ENCODE data around the gene OPA1.

The OPA1 gene

GRCh38 chr3:193592841-193593667, at the start of gene OPA1:
Gene OPA1 (plus strand): TSS chr3:193593208. CDS start chr3:193593378, 170 bp downstream.
- DNase-seq (ENCODE audit: low read depth): peak; percentile 76

DNA sequence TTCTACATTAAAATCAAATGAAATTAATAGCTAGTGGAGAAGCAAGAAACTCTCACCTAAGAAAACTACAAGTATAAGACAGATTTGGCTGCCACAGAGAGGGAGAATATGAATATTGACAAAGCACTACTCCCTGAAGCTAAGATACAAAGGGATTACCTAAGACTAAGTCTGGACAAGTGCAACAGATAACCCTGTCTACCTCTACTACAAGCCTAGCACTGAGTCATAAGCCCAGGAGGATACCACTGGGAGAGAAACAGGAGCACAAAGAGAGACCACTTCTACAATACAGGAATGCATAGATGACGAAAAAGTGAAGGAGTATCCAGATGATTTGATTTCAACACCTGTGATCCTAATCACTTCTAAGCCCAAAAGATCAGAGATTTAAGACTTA, 48.7 kb upstream of the OPA1 start:
- DNase-seq (ENCODE audit: low read depth): no peak

- DNase-seq (ENCODE audit: low read depth): no peak
Observed at GRCh38 chr3:193545304-193545703, 47.7 kb upstream of the OPA1 start.

GRCh38 chr3:193546129-193546528, 46.9 kb upstream of the OPA1 start:
- no peak for DNase-seq (ENCODE audit: low read depth)

DNA sequence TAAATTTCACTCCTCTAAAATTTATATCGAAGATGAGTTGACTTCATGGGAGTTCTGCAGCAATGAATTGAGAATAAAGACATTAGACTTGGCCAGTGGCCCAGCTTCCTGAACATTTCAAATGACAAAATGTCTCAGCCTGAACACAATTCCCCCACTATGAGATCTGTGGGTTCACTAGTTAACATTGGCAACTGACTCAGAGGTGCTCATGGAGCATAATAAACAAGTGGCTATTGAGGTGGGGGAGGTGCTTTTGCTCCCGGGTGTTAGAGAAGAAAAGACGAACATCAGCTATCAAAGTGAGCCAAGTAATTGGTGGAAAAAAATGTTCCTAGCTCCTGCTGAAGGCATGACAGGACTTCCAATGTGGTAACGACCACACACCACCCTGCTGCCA, 44.6 kb upstream of the OPA1 start:
- DNase-seq (ENCODE audit: low read depth): no peak

DNA sequence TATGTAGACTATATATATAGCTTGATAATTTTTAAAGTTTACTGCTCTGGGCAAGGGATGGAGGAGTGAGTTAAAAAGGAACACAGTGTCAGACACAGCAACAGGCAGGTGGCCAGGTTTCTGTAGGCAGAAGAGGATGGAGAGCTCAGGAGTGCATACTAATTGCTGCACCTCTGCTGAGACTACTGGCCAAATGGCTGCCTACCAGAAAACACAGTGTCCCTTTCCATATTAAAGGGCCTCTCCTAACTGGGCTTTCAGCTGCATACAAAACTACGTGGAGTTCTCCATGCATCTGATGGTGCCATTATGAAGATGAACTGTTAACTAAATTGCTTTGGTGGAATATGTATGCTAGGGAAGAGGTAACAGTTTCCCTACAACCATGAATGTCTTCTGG, 40.1 kb upstream of the OPA1 start:
- no peak for DNase-seq (ENCODE audit: low read depth)

DNA sequence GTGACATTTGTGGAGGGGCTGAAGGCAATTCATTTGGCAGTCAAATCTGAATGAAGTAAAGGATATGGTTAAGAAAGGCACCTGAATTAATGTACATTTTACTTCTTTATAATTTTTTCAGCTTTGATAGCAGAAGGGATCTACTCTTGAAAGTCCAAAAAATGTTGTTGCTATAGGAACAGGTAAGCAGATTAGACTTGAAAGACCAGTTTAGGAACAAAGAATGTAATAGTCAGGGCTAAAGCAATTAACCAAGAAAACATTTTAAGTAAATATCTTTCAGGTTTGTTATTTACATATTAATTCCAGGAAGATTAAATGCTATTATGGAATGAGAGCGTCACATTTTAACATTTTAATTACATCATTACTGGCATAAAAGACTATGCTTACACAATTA, 39.4 kb upstream of the OPA1 start:
- no peak for DNase-seq (ENCODE audit: low read depth)

DNA sequence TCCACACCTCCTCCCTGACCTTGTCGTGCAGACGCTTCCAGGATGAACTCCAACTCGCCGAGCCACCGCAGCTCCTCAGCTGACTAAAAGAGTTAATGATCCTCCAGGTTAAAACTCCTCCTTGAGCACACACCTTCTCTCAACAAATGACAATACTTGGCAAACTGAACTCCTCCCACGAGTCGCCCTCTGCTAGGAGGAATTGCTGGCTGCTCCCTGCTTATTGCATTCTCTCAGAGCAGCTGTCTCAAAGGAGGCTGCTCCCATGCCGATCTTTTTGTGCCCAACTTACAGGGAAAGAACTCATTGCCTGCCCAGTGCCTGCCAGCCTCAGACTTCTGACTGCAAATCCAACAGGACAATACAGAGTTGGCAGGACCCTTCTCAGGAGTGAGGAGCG, 38.2 kb upstream of the OPA1 start, which contains the start of gene ATP13A4:
ATP13A4 (minus strand) TSS at position 85 of the 400 bp plus-strand sequence. CDS start 96 bp downstream, outside the sequence.
- no peak for DNase-seq (ENCODE audit: low read depth)

DNA sequence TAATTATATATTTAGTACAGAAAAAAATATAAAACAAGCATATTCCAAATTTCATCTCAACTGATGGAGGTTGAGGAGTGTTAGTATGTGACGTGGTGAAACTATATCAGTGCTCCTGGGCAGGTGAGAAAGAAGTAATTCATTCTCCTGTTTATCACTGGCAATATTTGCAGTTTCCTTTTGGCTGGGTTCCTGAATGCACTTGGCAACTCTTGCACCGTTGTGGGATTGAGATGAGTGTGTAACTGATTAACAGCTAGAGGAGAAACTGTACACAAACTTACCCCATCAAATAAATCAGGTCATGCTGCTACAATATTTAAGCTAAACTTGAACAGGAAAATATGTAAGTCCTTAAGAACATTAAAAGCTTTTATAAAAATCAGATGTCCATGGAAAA, 36.2 kb upstream of the OPA1 start:
- no peak for DNase-seq (ENCODE audit: low read depth)

DNA sequence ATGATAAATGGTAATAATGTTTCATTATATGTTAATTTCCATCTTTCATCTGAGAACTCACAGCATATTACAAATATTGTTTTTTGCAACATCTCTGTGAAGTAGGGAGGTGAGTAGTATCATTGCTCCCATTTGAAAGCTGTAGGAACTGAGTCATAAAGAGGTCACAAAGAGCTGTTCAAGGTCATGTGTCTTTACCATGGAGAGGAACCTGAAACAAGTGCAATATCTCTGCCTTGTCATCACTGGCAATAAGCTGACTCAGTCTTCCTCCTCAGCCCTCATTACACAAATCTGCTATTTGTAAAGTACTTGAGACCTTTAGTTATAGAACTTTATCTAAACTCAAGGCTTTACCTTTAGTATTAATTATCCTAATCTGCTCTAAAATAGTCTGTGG, 33.9 kb upstream of the OPA1 start:
- no peak for DNase-seq (ENCODE audit: low read depth)

DNA sequence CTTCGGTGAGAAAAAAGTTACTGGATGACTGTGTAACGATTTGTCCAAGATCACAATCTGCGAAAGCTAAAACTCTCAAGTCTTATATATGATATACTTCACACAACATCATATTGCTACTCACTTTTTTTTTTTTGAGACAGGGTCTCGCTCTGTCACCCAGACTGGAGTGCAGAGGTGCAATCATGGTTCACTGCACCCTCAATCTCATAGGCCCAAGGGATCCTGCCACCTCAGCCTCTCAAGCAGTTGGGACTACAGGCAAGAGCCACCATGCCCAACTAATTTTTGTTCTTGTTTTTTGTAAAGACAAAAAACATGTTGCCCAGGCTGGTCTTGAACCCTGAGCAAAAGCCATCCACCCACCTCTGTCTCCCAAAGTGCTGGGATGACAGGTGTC, 32.9 kb upstream of the OPA1 start:
- no peak for DNase-seq (ENCODE audit: low read depth)

DNA sequence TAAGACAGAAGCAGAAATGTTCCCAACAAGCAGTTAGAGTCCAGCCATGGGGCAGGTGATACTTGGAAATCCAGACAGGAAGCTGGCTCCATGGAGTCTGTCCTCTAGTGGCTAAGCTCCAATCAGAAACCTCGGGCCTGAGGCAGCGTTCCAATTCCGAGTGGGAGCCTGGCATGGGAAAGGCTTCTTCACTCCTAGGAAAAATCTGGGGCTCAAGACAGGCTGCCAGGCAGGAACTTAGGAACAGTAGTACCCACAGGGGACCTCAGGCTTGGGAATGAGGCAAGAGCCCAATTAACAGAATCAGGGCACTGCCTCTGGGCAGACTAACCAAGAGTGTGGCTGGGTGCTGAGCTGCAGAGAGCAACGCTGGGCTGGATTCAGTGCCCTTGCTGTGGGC, 32.1 kb upstream of the OPA1 start:
- no peak for DNase-seq (ENCODE audit: low read depth)

GRCh38 chr3:193563426-193563825, 29.6 kb upstream of the OPA1 start:
- DNase-seq (ENCODE audit: low read depth): no peak

DNA sequence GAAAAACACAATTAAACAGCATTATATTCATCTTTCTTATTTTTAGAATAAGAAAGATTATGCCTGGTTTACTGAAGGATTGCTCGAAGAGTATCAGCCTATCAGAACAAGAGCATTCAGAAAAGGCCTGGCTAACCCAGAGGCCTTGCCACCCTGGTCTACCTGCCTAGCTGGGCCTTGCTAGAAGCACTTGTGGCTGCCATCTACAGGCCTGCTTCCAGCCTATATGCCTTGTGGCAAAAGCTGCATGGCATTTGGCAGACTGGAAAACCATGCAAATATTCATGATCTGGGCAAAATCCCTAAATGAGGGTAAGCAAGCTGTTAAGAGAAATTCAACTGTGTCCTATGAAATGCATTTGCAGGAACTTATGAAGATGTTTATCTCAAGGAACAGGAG, 29.0 kb upstream of the OPA1 start:
- DNase-seq (ENCODE audit: low read depth): no peak

DNA sequence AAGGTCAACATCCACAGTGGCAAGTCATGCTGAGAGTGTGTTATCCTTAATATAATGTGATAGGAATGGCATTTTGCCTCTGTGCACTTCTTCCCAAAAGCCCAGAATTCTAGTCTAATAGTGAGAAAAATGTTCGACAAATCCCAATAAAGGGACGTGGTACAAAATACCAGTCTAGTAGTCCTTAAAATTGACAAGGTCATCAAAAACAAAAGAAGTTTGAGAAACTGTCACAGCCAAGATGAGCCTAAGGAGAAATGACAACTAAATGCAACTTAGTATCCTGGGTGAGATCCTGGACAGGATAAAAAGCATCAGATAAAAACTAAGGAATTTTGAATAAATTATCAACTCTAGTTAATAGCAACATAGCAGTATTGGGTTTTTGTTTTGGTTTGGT, 23.9 kb upstream of the OPA1 start:
- no peak for DNase-seq (ENCODE audit: low read depth)

DNA sequence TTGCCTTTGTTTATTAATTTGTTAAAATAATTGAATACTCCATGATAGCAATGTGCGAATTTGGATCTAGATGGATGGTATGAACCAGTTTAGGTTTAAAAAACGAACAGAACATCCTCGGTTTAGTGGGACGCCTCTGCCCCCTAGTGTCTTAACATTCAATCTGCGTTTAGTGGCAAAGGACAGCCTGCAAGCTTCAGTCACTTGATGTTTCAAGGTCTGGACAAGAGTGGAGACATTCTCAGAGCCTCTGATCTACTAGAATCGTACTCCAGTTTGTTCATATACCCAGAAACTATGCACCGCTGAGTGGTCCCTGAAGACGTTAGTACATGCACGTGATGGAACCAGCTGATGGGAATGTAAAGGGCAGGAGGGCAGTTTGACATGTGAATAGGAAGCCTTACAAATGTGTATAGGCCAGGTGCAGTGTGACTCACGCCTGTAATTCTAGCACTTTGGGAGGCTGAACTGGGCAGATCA, 20.5 kb upstream of the OPA1 start:
- peak; percentile 17 for DNase-seq (ENCODE audit: low read depth)

GRCh38 chr3:193573403-193574191, 19.4 kb upstream of the OPA1 start:
- DNase-seq (ENCODE audit: low read depth): no peak

- no peak for DNase-seq (ENCODE audit: low read depth)
Observed at GRCh38 chr3:193574488-193575070, 18.4 kb upstream of the OPA1 start.

DNA sequence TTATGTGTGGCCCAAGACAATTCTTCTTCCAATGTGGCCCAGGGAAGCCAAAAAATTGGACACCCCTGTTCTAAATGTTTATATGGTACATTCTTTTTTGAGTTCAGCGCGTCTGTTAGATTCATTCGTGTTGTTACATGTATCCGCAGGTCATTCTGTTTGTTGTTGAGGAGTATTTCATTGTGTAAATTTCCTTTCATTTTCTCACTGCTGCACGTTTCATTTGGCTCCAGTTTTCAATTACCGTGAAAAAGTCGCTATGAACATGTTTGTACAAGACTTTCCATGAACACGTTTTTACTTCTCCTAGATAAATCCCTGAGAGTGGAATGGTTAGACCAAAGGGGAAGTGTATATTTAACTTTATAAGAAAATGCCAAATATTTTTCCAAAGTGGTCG, 7.5 kb upstream of the OPA1 start:
- no peak for DNase-seq (ENCODE audit: low read depth)

GRCh38 chr3:193586526-193586925, 6.5 kb upstream of the OPA1 start:
- DNase-seq (ENCODE audit: low read depth): no peak

- no peak for DNase-seq (ENCODE audit: low read depth)
Observed at GRCh38 chr3:193589129-193589528, 3.9 kb upstream of the OPA1 start.

DNA sequence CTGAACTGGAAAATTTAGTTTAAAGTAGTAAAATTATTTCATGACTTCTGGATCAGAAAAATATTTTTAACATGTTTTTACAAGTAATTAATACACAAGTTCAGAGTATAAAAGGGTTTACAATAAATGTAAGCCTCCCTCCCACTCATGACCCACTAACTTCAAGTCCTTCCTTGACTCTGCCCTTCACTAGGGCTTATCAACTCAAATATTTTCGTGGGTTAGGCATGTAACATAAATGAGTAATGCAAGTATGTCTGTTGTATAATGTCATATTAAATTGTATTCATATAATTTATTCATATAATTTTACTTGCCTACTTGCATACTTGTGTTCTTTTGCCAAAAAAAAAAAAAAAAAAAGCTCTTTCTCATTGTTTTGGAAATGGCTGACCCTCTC, 3.4 kb upstream of the OPA1 start:
- no peak for DNase-seq (ENCODE audit: low read depth)
